K562 (cell line): ENCODE results near the gene IFFO2. TPM values are rescaled to one million over a fixed set of nuclear protein-coding genes. Genes with fewer than 3 reads are reported as not detected.

Source experiments
- ESRRB ChIP-seq: fragments of 250-450 bp; sonication (Bioruptor Pico); IDR thresholded peaks from 2 replicates; pipeline ENCODE4 v1.5.0; 2020; ENCODE audit warnings: mild to moderate bottlenecking, moderate library complexity, borderline replicate concordance
- GTF2A2 ChIP-seq: IDR thresholded peaks from 2 replicates; pipeline ENCODE4 v1.6.1; 2016; ENCODE audit warnings: mild to moderate bottlenecking, missing genetic modification characterization, missing compliant biosample characterization
- HIVEP1 ChIP-seq: fragments of 250-450 bp; sonication (Bioruptor Pico); IDR thresholded peaks from 2 replicates; pipeline ENCODE4 v1.4.0; 2020; ENCODE audit warnings: mild to moderate bottlenecking
- HNRNPLL ChIP-seq: fragments of 200-400 bp; formaldehyde crosslinking; IDR thresholded peaks from 2 replicates; pipeline ENCODE4 v1.6.1; 2017; ENCODE audit warnings: low read length, low read depth, mild to moderate bottlenecking; ENCODE audit not compliant: poor library complexity, severe bottlenecking
- RBM34 ChIP-seq: fragments of 200-400 bp; formaldehyde crosslinking; IDR thresholded peaks from 2 replicates; pipeline ENCODE4 v1.6.1; 2018; ENCODE audit warnings: low read length, borderline replicate concordance; ENCODE audit not compliant: insufficient read depth
- SMAD1 ChIP-seq: fragments of 150-350 bp; IDR thresholded peaks from 2 replicates; pipeline ENCODE4 v1.6.1; 2014; ENCODE audit warnings: low read length, low read depth; ENCODE audit not compliant: partially characterized antibody
- TAF1 ChIP-seq: IDR thresholded peaks from 2 replicates; pipeline ENCODE4 v1.6.1; 2011; ENCODE audit warnings: mild to moderate bottlenecking, low read length, moderate library complexity; ENCODE audit not compliant: insufficient read depth, control insufficient read depth, severe bottlenecking; ENCODE audit errors: extremely low read depth
- TFE3 ChIP-seq: fragments of 450-650 bp; formaldehyde crosslinking; IDR thresholded peaks from 2 replicates; pipeline ENCODE4 v1.4.0; 2020; ENCODE audit warnings: mild to moderate bottlenecking, mixed read lengths
- ZBTB1 ChIP-seq: sonication (generic); formaldehyde crosslinking; IDR thresholded peaks from 2 replicates; pipeline ENCODE4 v1.8.1; 2023; ENCODE audit warnings: missing genetic modification reagents, low read depth, mild to moderate bottlenecking, borderline replicate concordance
- ZKSCAN1 ChIP-seq: fragments of 150-350 bp; IDR thresholded peaks from 2 replicates; pipeline ENCODE4 v1.6.1; 2016; ENCODE audit warnings: low read depth, low read length
- ZNF639 ChIP-seq, 2 experiments: fragments of 200-800 bp in 1 of 2; sonication (Bioruptor generic) in 1 of 2; sonication (generic) in 1 of 2; formaldehyde crosslinking in 1 of 2; IDR thresholded peaks in 1 of 2; conservative IDR thresholded peaks in 1 of 2; 2 replicates each; pipeline versions ENCODE4 v1.5.0 to v1.6.1; 2016 to 2020; ENCODE audit warnings: missing compliant biosample characterization in 1 of 2, missing genetic modification characterization in 1 of 2, missing genetic modification reagents in 1 of 2
- polyA plus RNA-seq, 8 experiments: library from polyadenylated mRNA; depleted of rRNA in 4 of 8; stranded (reverse) in 5 of 8; unstranded in 3 of 8; fragments of >200 nt; fragmentation: Nextera tagmentation in 2 of 8; fragmentation: Illumina TruSeq in 1 of 8; extraction: Ambion mirVana in 2 of 8; extraction: Trizol in 1 of 8; gene quantifications; 2 replicates each; pipeline versions ENCODE4 v1.2.1 to v1.2.3, GENCODE V29; 2011 to 2014; ENCODE audit warnings: inconsistent platforms in 1 of 8, missing spikeins in 1 of 8
- total RNA-seq, 7 experiments: library from RNA; depleted of rRNA in 6 of 7; stranded (reverse); fragments of >200 nt in 6 of 7; fragmentation: Illumina TruSeq in 2 of 7; extraction: Trizol in 2 of 7; gene quantifications; 2 replicates each; pipeline versions ENCODE4 v1.2.1 to v1.2.3, GENCODE V29; 2011 to 2021; ENCODE audit warnings: low replicate concordance in 1 of 7
- TF ChIP-seq, protein P1 (sequence below): sonication (generic); formaldehyde crosslinking; IDR thresholded peaks from 2 replicates; pipeline ENCODE4 v1.8.0; 2022; ENCODE audit warnings: mild to moderate bottlenecking, missing genetic modification reagents
- TF ChIP-seq, protein P2 (sequence below): fragments of 450-650 bp; IDR thresholded peaks from 2 replicates; pipeline ENCODE4 v1.6.1; 2018; ENCODE audit not compliant: partially characterized antibody

IFFO2 gene
- total and polyA plus RNA-seq, 9 of the 15 experiments (the other 6 are each of a cell fraction or from before 2014, with no cell fraction given) = 0.15 to 1.0 (median 0.44) TPM; not detected in 2

GRCh38 chr1:18902523-18903290 lies 53.8 kb downstream of the IFFO2 start, which contains the start of gene ALDH4A1 (continued):
- TF ChIP-seq ZNF639 (CRISPR knock-in tag; conservative IDR thresholded peaks at IDR 0.05 in 1 of 2, IDR thresholded peaks at IDR 0.05 in 1 of 2) (peak in 1 of 2 experiments; percentile 73; a peak in 2 of 4 replicates), ZKSCAN1 (no peak), HIVEP1 (CRISPR knock-in tag) (no peak), TFE3 (CRISPR knock-in tag) (no peak), ZBTB1 (CRISPR knock-in tag) (peak; percentile 58; the same call in 1 of the 2 replicates), ESRRB (CRISPR knock-in tag) (no peak), SMAD1 (peak; percentile 26), GTF2A2 (tag) (no peak), TAF1 (peak; percentile 65), RBM34 (no peak), HNRNPLL (no peak)
- TF ChIP-seq, protein P1, sequence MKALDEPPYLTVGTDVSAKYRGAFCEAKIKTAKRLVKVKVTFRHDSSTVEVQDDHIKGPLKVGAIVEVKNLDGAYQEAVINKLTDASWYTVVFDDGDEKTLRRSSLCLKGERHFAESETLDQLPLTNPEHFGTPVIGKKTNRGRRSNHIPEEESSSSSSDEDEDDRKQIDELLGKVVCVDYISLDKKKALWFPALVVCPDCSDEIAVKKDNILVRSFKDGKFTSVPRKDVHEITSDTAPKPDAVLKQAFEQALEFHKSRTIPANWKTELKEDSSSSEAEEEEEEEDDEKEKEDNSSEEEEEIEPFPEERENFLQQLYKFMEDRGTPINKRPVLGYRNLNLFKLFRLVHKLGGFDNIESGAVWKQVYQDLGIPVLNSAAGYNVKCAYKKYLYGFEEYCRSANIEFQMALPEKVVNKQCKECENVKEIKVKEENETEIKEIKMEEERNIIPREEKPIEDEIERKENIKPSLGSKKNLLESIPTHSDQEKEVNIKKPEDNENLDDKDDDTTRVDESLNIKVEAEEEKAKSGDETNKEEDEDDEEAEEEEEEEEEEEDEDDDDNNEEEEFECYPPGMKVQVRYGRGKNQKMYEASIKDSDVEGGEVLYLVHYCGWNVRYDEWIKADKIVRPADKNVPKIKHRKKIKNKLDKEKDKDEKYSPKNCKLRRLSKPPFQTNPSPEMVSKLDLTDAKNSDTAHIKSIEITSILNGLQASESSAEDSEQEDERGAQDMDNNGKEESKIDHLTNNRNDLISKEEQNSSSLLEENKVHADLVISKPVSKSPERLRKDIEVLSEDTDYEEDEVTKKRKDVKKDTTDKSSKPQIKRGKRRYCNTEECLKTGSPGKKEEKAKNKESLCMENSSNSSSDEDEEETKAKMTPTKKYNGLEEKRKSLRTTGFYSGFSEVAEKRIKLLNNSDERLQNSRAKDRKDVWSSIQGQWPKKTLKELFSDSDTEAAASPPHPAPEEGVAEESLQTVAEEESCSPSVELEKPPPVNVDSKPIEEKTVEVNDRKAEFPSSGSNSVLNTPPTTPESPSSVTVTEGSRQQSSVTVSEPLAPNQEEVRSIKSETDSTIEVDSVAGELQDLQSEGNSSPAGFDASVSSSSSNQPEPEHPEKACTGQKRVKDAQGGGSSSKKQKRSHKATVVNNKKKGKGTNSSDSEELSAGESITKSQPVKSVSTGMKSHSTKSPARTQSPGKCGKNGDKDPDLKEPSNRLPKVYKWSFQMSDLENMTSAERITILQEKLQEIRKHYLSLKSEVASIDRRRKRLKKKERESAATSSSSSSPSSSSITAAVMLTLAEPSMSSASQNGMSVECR (CRISPR knock-in tag) = peak; percentile 86
- TF ChIP-seq, protein P2, sequence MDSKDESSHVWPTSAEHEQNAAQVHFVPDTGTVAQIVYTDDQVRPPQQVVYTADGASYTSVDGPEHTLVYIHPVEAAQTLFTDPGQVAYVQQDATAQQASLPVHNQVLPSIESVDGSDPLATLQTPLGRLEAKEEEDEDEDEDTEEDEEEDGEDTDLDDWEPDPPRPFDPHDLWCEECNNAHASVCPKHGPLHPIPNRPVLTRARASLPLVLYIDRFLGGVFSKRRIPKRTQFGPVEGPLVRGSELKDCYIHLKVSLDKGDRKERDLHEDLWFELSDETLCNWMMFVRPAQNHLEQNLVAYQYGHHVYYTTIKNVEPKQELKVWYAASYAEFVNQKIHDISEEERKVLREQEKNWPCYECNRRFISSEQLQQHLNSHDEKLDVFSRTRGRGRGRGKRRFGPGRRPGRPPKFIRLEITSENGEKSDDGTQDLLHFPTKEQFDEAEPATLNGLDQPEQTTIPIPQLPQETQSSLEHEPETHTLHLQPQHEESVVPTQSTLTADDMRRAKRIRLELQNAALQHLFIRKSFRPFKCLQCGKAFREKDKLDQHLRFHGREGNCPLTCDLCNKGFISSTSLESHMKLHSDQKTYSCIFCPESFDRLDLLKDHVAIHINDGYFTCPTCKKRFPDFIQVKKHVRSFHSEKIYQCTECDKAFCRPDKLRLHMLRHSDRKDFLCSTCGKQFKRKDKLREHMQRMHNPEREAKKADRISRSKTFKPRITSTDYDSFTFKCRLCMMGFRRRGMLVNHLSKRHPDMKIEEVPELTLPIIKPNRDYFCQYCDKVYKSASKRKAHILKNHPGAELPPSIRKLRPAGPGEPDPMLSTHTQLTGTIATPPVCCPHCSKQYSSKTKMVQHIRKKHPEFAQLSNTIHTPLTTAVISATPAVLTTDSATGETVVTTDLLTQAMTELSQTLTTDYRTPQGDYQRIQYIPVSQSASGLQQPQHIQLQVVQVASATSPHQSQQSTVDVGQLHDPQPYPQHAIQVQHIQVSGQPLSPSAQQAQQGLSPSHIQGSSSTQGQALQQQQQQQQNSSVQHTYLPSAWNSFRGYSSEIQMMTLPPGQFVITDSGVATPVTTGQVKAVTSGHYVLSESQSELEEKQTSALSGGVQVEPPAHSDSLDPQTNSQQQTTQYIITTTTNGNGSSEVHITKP = peak; percentile 100
